Loucy (cell line): ENCODE results near the gene CERS6.

ENCODE experiments used
- CTCF ChIP-seq: fragments of 200-600 bp; sonication (generic); conservative IDR thresholded peaks from 2 replicates; pipeline ENCODE4 v1.5.1; 2014; ENCODE audit warnings: mild to moderate bottlenecking, antibody characterized with exemption, low read length
- EZH2phosphoT487 ChIP-seq: fragments of 200-600 bp; IDR thresholded peaks from 2 replicates; pipeline ENCODE4 v1.6.1; 2018; ENCODE audit warnings: antibody characterized with exemption, mild to moderate bottlenecking, moderate library complexity, borderline replicate concordance

GRCh38 chr2:168519534-168520308 lies 63.6 kb downstream of the CERS6 start:
- no peak for TF ChIP-seq CTCF
- no peak for TF ChIP-seq EZH2phosphoT487
